Stimulated activated CD4-positive, alpha-beta T cell treated with anti-CD3 and anti-CD28 coated beads, Interleukin-15, amount 100 ng/mL, for 48 hours (primary cell): Measurements from ENCODE around the gene PAN2.

Experiments used
- DNase-seq, 2 donors: peaks; one replicate each; pipeline ENCODE4 v3.0.0-alpha.2; 2020; ENCODE audit warnings: low read depth in 2 of 2

PAN2 gene

GRCh38 chr12:56267443-56268071 lies 66.2 kb downstream of the PAN2 start:
- no peak for DNase-seq

- DNase-seq, result peak; percentile 72 to 80
Measured at GRCh38 chr12:56266693-56267442, 66.9 kb downstream of the PAN2 start, which contains the start of gene COQ10A. COQ10A (plus strand) TSS chr12:56266942; CDS start chr12:56267119, 177 bp downstream.
